OCI-LY7 (cell line): ENCODE measurements around the gene APOBEC3H. TPM values are rescaled to one million over a fixed set of nuclear protein-coding genes. Genes with fewer than 3 reads are reported as not detected.
A peak's percentile ranks its signal among the peaks of the same experiment; 100 is the strongest.

Experiments used
- BruUV-seq: library from RNA; stranded (reverse); fragments of 400-500 nt; replicated peaks from 2 replicates; lab custom pipeline; 2021; lab: Mats Ljungman, UMichigan
- CTCF ChIA-PET: fragments of 300-600 bp; sonication (Branson Sonifier 250); formaldehyde crosslinking; loops from one replicate; lab custom pipeline; 2022; ENCODE audit warnings: antibody characterized with exemption; ENCODE audit not compliant: unreplicated experiment; lab: Charles Lee
- POLR2A ChIA-PET: fragments of 300-600 bp; sonication (Branson Sonifier 250); formaldehyde crosslinking; loops from one replicate; lab custom pipeline; 2022; ENCODE audit warnings: antibody characterized with exemption; lab: Charles Lee
- DNase-seq: peaks from one replicate; pipeline ENCODE4 v3.0.0-alpha.2; 2015; ENCODE audit warnings: low spot score
- H2AFZ ChIP-seq: fragments of 200-600 bp; sonication (generic), shearing (Covaris generic); 2 replicates; pipeline ENCODE4 v1.6.1; 2014; ENCODE audit warnings: mild to moderate bottlenecking, antibody characterized with exemption, low read length, moderate library complexity
- H3K27ac ChIP-seq: fragments of 200-600 bp; sonication (generic); 2 replicates; pipeline ENCODE4 v1.5.1; 2014; ENCODE audit warnings: mixed run types, low read depth, mild to moderate bottlenecking, moderate library complexity, low read length, inconsistent platforms; ENCODE audit not compliant: poor library complexity, severe bottlenecking
- H3K36me3 ChIP-seq: fragments of 200-600 bp; sonication (generic); 2 replicates; pipeline ENCODE4 v1.6.1; 2014; ENCODE audit warnings: mild to moderate bottlenecking, antibody characterized with exemption, low read length, moderate library complexity, mixed read lengths; ENCODE audit not compliant: insufficient read depth
- H3K4me1 ChIP-seq: fragments of 200-600 bp; sonication (generic); 2 replicates; pipeline ENCODE4 v1.5.1; 2014; ENCODE audit warnings: mild to moderate bottlenecking, low read length; ENCODE audit not compliant: insufficient read depth, poor library complexity, severe bottlenecking
- H3K4me2 ChIP-seq: fragments of 200-600 bp; sonication (generic); 2 replicates; pipeline ENCODE4 v1.6.1; 2014; ENCODE audit warnings: mild to moderate bottlenecking, low read length
- H3K4me3 ChIP-seq: fragments of 200-600 bp; sonication (generic); 2 replicates; pipeline ENCODE4 v1.5.1; 2014; ENCODE audit warnings: mild to moderate bottlenecking, low read depth, low read length; ENCODE audit not compliant: poor library complexity, severe bottlenecking
- H3K79me2 ChIP-seq: fragments of 200-600 bp; sonication (generic); 2 replicates; pipeline ENCODE4 v1.6.1; 2016; ENCODE audit warnings: low read depth, mild to moderate bottlenecking, low read length, moderate library complexity, mixed read lengths; ENCODE audit not compliant: insufficient read depth
- H3K9me2 ChIP-seq: fragments of 200-600 bp; sonication (generic); 2 replicates; pipeline ENCODE4 v1.6.1; 2016; ENCODE audit warnings: mild to moderate bottlenecking, low read length, mixed read lengths; ENCODE audit not compliant: insufficient read depth
- H3K9me3 ChIP-seq: fragments of 200-600 bp; sonication (generic); 2 replicates; pipeline ENCODE4 v1.6.1; 2014; ENCODE audit warnings: mild to moderate bottlenecking, mixed run types, low read length, mixed read lengths
- H4K20me1 ChIP-seq: fragments of 200-600 bp; sonication (generic); 2 replicates; pipeline ENCODE4 v1.6.1; 2014; ENCODE audit warnings: mild to moderate bottlenecking, antibody characterized with exemption, low read length, moderate library complexity, mixed read lengths; ENCODE audit not compliant: insufficient read depth
- EZH2phosphoT487 ChIP-seq: fragments of 200-600 bp; sonication (generic); IDR thresholded peaks from 2 replicates; pipeline ENCODE4 v1.6.1; 2018; ENCODE audit warnings: low read depth, borderline replicate concordance, mild to moderate bottlenecking, mixed run types, antibody characterized with exemption, low read length, moderate library complexity, mixed read lengths
- intact Hi-C: fragments of 100-400 bp; cut with micrococcal nuclease; formaldehyde crosslinking; loops from one replicate; pipeline ENCODE4 v1.10.0; 2022; ENCODE audit not compliant: unreplicated experiment
- total RNA-seq, 2 experiments: library from RNA; depleted of rRNA in 1 of 2; stranded (reverse); fragments of >200 nt in 1 of 2; shearing (Covaris generic) in 1 of 2; gene quantifications; 2 replicates each; pipeline ENCODE4 v1.2.3, GENCODE V29; 2014 to 2022
- TF ChIP-seq, protein P1 (sequence below): fragments of 200-600 bp; sonication (generic); conservative IDR thresholded peaks from 2 replicates; pipeline ENCODE4 v1.5.1; 2014; ENCODE audit warnings: mild to moderate bottlenecking, antibody characterized with exemption, low read length, moderate library complexity, mixed read lengths

Gene APOBEC3H
- total RNA-seq, 2 experiments from 2014 or later: 0.99 to 1.2 TPM

DNA sequence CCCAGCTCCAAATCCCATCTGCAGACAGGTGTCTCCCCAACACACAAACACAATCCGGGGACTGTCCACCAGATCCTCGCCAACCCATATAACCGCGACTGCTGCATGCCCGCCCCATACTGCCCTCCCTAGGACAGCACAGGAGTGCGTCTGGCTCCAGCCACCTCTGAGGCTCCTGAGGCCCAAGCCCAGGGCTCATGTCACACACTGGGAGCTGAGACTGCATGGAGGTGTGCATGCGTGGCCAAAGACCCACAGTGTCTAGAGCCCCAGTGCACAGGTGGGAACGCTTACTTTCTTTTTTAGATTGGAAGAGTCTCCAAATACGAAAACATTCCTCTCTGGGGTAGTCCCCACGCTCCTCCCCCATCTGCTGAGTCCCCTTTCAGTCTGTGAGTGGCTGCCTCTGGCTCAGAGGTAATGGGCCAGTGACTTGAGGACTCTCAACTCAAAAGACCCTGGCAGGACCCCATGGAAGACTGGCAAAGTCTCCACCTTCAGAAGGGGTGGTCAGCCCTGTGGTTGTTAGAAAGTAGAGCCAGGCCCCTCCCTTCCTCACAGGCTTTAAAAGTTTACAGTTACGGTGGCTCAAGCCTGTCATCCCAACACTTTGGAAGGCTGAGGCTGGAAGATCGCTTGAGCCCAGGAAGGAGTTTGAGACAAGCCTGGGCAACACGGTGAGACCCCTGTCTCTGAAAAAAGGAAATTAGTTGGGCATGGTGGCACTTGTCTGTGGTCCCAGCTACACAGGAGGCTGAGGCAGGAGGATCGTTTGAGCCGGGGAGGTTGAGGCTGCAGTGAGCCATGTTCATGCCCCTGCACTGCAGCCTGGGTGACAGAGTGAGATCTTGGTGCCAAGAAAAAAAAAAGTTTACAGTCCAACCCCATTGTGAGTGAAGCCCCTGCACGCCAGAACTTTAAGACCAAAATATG, 53.1 kb downstream of the APOBEC3H start:
- H3K79me2 ChIP-seq: no peaks in the 10 kb centered on the region
- POLR2A ChIA-PET: interaction anchor here (0.6 to 2.0 kb wide), 2 partner anchors 169 to 370 kb away, joined by 3 to 11 read pairs; partner anchors contain the start of genes ATF4 and RPL3
- H3K9me3 ChIP-seq: no peaks in the 10 kb centered on the region
- H2AFZ ChIP-seq: no peak overlapping the region
- DNase-seq: no peak
- intact Hi-C loops: loop anchor here (5.0 kb wide), 2 partner anchors 167 to 377 kb away; partner anchors contain the start of gene RPL3
- no peak for TF ChIP-seq EZH2phosphoT487
- TF ChIP-seq, protein P1, sequence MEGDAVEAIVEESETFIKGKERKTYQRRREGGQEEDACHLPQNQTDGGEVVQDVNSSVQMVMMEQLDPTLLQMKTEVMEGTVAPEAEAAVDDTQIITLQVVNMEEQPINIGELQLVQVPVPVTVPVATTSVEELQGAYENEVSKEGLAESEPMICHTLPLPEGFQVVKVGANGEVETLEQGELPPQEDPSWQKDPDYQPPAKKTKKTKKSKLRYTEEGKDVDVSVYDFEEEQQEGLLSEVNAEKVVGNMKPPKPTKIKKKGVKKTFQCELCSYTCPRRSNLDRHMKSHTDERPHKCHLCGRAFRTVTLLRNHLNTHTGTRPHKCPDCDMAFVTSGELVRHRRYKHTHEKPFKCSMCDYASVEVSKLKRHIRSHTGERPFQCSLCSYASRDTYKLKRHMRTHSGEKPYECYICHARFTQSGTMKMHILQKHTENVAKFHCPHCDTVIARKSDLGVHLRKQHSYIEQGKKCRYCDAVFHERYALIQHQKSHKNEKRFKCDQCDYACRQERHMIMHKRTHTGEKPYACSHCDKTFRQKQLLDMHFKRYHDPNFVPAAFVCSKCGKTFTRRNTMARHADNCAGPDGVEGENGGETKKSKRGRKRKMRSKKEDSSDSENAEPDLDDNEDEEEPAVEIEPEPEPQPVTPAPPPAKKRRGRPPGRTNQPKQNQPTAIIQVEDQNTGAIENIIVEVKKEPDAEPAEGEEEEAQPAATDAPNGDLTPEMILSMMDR: peak; percentile 29; the same call in 1 of the 2 replicates
- H3K27ac ChIP-seq: peak overlapping the region; percentile 20
- H3K4me1 ChIP-seq: peaks cover 54% of the 10 kb centered on the region
- BruUV-seq: no TSS peak
- CTCF ChIA-PET: no interaction called here
- H4K20me1 ChIP-seq: no peaks in the 10 kb centered on the region
- H3K4me3 ChIP-seq: no peak overlapping the region
- no peaks in the 10 kb centered on the region for H3K9me2 ChIP-seq
- no peaks in the 10 kb centered on the region for H3K36me3 ChIP-seq
- peak overlapping the region; percentile 50 for H3K4me2 ChIP-seq

DNA sequence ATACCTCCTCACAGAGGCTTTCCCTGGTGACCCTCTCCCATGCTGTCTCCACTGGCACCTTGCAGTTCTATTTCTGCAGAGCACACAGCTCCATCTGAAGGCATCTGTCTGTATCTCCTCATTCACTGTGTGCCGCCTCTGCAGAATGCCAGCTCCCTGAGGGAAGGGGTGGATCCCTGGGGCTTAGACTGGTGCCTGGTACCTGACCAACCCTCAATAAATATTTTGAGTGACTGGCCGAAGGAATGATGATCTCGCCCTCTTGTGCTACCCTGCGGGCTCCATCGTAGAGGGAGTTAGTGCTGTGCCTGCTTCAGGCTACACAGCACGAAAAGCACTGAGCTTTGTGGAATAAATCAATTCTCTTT, 53.8 kb downstream of the APOBEC3H start:
- Histone ChIP-seq H4K20me1 (no peaks in the 10 kb centered on the region), H3K4me2 (peak overlapping the region; percentile 66; the same call in 1 of the 2 replicates), H2AFZ (no peak overlapping the region), H3K4me1 (peaks cover 52% of the 10 kb centered on the region), H3K9me3 (no peaks in the 10 kb centered on the region), H3K4me3 (no peak overlapping the region), H3K27ac (peak overlapping the region; percentile 9), H3K9me2 (no peaks in the 10 kb centered on the region), H3K79me2 (no peaks in the 10 kb centered on the region), H3K36me3 (no peaks in the 10 kb centered on the region)
- BruUV-seq: TSS peak; percentile 20
- TF ChIP-seq EZH2phosphoT487: no peak
- TF ChIP-seq, protein P1: no peak; the same call in 1 of the 2 replicates
- intact Hi-C loops: loop anchor here (5.0 kb wide), 2 partner anchors 166 to 376 kb away; partner anchors contain the start of gene RPL3
- DNase-seq: no peak
- CTCF ChIA-PET: no interaction called here
- POLR2A ChIA-PET: no interaction called here
